ENCODE results near the gene PTPN14.

The PTPN14 gene

DNA sequence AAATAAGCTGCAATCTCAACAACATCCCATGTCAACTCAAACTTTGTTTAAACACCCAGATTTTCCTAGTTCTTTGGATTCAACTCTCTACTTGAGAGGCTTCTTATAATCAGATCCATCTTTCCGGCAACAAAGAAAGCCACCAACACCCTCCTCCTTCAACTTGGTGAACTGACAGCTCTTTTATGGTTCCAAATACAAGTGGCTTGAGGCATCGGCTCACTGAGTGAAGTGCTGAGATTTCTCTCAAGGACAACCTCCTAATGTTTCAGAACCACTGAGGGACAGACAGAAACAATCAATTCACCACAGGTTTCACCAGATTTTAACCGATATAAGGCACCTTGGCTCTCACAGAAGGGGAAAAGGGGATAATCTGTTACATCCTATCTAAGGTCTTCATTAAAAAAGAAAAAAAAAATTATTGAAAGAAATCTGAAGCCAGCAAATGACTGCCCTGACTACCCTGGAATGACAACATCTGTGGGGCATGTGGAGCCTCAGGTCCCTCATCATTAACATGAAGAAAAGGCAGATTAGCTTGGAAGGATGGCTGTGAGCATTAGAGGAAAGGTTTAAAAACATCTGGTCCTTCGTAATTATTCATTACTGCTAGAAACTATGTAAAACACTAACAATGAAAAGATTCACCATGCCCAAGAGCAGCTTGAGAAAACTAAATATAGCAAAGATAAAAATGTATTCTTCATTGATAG, 50.9 kb downstream of the PTPN14 start:
- H3K36me3 ChIP-seq (ENCODE audit: control insufficient read depth in 1 of 2, insufficient read depth in 2 of 2, low read length in 2 of 2) = no peaks in the 10 kb centered on the region
- H2BK5ac ChIP-seq (ENCODE audit: low read depth, low read length, poor library complexity) = no peak overlapping the region
- H3K4me1 ChIP-seq (ENCODE audit: control insufficient read depth in 1 of 2, insufficient read depth in 2 of 2, low read length in 2 of 2) = peaks cover 0 to 4% of the 10 kb centered on the region in 2 experiments
- no peak overlapping the region for H2AK5ac ChIP-seq (ENCODE audit: low read length)
- no peak overlapping the region for H3K23ac ChIP-seq (ENCODE audit: low read length)
- H2AFZ ChIP-seq (ENCODE audit: insufficient read depth, low read length, poor library complexity) = no peak overlapping the region
- no peak overlapping the region for H3K4me2 ChIP-seq (ENCODE audit: low read length)
- H3K27ac ChIP-seq (ENCODE audit: low read depth, low read length) = peak overlapping the region; percentile 52
- peaks cover 2% of the 10 kb centered on the region for H3K79me1 ChIP-seq (ENCODE audit: low read length)
- no peak overlapping the region for H4K8ac ChIP-seq (ENCODE audit: low read depth, low read length)
- H3K4me3 ChIP-seq (ENCODE audit: low read depth, low read length) = no peak overlapping the region
- H4K12ac ChIP-seq (ENCODE audit: low read depth, low read length) = no peak overlapping the region
- peaks cover 5% of the 10 kb centered on the region for H3K79me2 ChIP-seq (ENCODE audit: control insufficient read depth, insufficient read depth, low read length, poor library complexity)
- H3K9me3 ChIP-seq (ENCODE audit: insufficient read depth, low read depth, low read length) = no peaks in the 10 kb centered on the region
- H4K91ac ChIP-seq (ENCODE audit: low read depth, low read length) = no peak overlapping the region
- no CpG with 5 or more reads among the region's 4 CpGs for WGBS (ENCODE audit: extremely low coverage, insufficient coverage, insufficient read length)
- H2BK120ac ChIP-seq (ENCODE audit: insufficient read depth, low read length, poor library complexity) = no peak overlapping the region
- no peaks in the 10 kb centered on the region for H3K27me3 ChIP-seq (ENCODE audit: insufficient read depth, low read length)
- H3K4ac ChIP-seq (ENCODE audit: low read depth, low read length) = no peak overlapping the region
- no peak overlapping the region for H3K9ac ChIP-seq (ENCODE audit: low read length)
- H2BK12ac ChIP-seq (ENCODE audit: low read length) = no peak overlapping the region
- H3K18ac ChIP-seq (ENCODE audit: low read length) = no peak overlapping the region
- H3K14ac ChIP-seq (ENCODE audit: low read length) = no peak overlapping the region
- peak; percentile 29 to 71 for DNase-seq

DNA sequence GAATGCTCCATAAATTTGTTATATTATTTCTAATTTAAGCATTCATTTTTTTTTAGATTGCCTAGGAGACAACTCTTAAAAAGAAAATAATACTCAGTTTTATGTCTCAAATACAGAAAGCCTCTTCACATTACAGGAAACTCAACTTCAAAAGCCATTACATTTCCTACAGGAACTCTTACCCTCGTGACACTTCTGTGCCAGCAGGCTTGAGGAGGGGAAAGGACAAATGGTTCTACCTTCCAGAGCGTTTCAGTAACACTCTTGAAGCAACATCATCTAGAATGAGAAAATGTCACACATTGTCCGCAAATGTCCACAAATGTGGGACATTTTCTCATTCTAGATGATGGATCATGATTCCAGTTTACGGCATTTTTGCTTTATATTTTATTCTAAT, 51.7 kb downstream of the PTPN14 start:
- no peak overlapping the region for H4K8ac ChIP-seq (ENCODE audit: low read depth, low read length)
- no peak overlapping the region for H3K27ac ChIP-seq (ENCODE audit: low read depth, low read length)
- no peak overlapping the region for H2AK5ac ChIP-seq (ENCODE audit: low read length)
- no CpG with 5 or more reads among the region's 4 CpGs for WGBS (ENCODE audit: extremely low coverage, insufficient coverage, insufficient read length)
- no peaks in the 10 kb centered on the region for H3K27me3 ChIP-seq (ENCODE audit: insufficient read depth, low read length)
- peaks cover 2% of the 10 kb centered on the region for H3K79me1 ChIP-seq (ENCODE audit: low read length)
- H2AFZ ChIP-seq (ENCODE audit: insufficient read depth, low read length, poor library complexity) = no peak overlapping the region
- peak overlapping the region; percentile 95 for H3K4ac ChIP-seq (ENCODE audit: low read depth, low read length)
- no peak overlapping the region for H3K18ac ChIP-seq (ENCODE audit: low read length)
- no peaks in the 10 kb centered on the region for H3K9me3 ChIP-seq (ENCODE audit: insufficient read depth, low read depth, low read length)
- no peak overlapping the region for H4K12ac ChIP-seq (ENCODE audit: low read depth, low read length)
- no peak overlapping the region for H4K91ac ChIP-seq (ENCODE audit: low read depth, low read length)
- H3K23ac ChIP-seq (ENCODE audit: low read length) = no peak overlapping the region
- H3K36me3 ChIP-seq (ENCODE audit: control insufficient read depth in 1 of 2, insufficient read depth in 2 of 2, low read length in 2 of 2) = no peaks in the 10 kb centered on the region
- H2BK12ac ChIP-seq (ENCODE audit: low read length) = no peak overlapping the region
- no peak overlapping the region for H3K14ac ChIP-seq (ENCODE audit: low read length)
- H3K79me2 ChIP-seq (ENCODE audit: control insufficient read depth, insufficient read depth, low read length, poor library complexity) = peaks cover 5% of the 10 kb centered on the region
- DNase-seq = peak in 1 of 2 donors; percentile 43
- peaks cover 0 to 6% of the 10 kb centered on the region in 2 experiments for H3K4me1 ChIP-seq (ENCODE audit: control insufficient read depth in 1 of 2, insufficient read depth in 2 of 2, low read length in 2 of 2)
- H2BK5ac ChIP-seq (ENCODE audit: low read depth, low read length, poor library complexity) = no peak overlapping the region
- H2BK120ac ChIP-seq (ENCODE audit: insufficient read depth, low read length, poor library complexity) = no peak overlapping the region
- no peak overlapping the region for H3K4me2 ChIP-seq (ENCODE audit: low read length)
- H3K4me3 ChIP-seq (ENCODE audit: low read depth, low read length) = no peak overlapping the region
- no peak overlapping the region for H3K9ac ChIP-seq (ENCODE audit: low read length)

DNA sequence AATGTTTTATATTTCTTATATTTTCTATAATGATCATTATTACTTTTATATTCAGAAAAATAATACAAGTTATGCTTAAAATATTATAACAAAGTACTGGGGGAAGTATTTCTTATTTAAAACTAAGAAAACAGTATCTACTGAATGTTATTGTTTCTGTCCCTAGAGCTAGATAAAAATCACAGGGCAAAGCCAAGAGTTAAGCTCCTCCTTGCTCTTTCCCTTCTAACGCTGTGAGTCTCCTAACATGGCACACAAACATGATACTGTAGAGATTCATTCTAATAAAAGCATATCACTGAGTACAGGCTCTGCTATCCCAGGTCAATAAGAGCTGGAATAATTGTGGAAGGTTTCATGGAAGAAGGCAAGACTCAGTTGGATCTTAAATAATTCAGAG, 53.4 kb downstream of the PTPN14 start:
- H3K23ac ChIP-seq (ENCODE audit: low read length) = no peak overlapping the region
- H3K36me3 ChIP-seq (ENCODE audit: control insufficient read depth in 1 of 2, insufficient read depth in 2 of 2, low read length in 2 of 2) = peaks cover 1% of the 10 kb centered on the region in 2 experiments
- no peak overlapping the region for H3K4me2 ChIP-seq (ENCODE audit: low read length)
- H3K4ac ChIP-seq (ENCODE audit: low read depth, low read length) = peak overlapping the region; percentile 14
- no peak overlapping the region for H3K4me3 ChIP-seq (ENCODE audit: low read depth, low read length)
- H4K8ac ChIP-seq (ENCODE audit: low read depth, low read length) = no peak overlapping the region
- H3K27ac ChIP-seq (ENCODE audit: low read depth, low read length) = no peak overlapping the region
- no peak overlapping the region for H3K14ac ChIP-seq (ENCODE audit: low read length)
- DNase-seq = no peak
- no peak overlapping the region for H4K91ac ChIP-seq (ENCODE audit: low read depth, low read length)
- H3K9ac ChIP-seq (ENCODE audit: low read length) = no peak overlapping the region
- no peak overlapping the region for H2BK5ac ChIP-seq (ENCODE audit: low read depth, low read length, poor library complexity)
- H3K79me1 ChIP-seq (ENCODE audit: low read length) = peaks cover 7% of the 10 kb centered on the region
- no peak overlapping the region for H2BK120ac ChIP-seq (ENCODE audit: insufficient read depth, low read length, poor library complexity)
- no peak overlapping the region for H3K18ac ChIP-seq (ENCODE audit: low read length)
- no peaks in the 10 kb centered on the region for H3K9me3 ChIP-seq (ENCODE audit: insufficient read depth, low read depth, low read length)
- H2AK5ac ChIP-seq (ENCODE audit: low read length) = no peak overlapping the region
- no peak overlapping the region for H2AFZ ChIP-seq (ENCODE audit: insufficient read depth, low read length, poor library complexity)
- peaks cover 6% of the 10 kb centered on the region for H3K79me2 ChIP-seq (ENCODE audit: control insufficient read depth, insufficient read depth, low read length, poor library complexity)
- no peak overlapping the region for H2BK12ac ChIP-seq (ENCODE audit: low read length)
- WGBS (ENCODE audit: extremely low coverage, insufficient coverage, insufficient read length) = no CpG with 5 or more reads among the region's 1 CpG
- no peak overlapping the region for H4K12ac ChIP-seq (ENCODE audit: low read depth, low read length)
- peaks cover 1 to 12% of the 10 kb centered on the region in 2 experiments for H3K4me1 ChIP-seq (ENCODE audit: control insufficient read depth in 1 of 2, insufficient read depth in 2 of 2, low read length in 2 of 2)
- H3K27me3 ChIP-seq (ENCODE audit: insufficient read depth, low read length) = no peaks in the 10 kb centered on the region

DNA sequence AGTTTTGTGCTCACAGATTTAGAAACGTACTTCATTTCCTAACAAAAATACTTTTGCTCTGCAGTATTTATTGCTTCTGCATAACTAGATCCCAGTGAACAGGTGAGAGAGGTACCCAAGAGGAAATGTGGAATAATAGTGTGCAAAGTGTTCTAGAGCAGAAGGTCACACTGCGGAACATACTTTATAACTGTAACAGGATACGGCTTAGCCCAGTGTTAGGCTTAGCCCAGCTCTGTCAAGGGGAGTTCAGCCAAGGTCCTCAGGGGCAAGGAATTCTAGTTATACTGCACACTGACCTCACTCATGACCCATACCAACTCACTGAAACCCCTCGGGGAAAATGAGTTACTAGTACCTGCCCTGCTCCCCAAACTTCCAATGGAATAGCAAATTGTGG, 55.3 kb downstream of the PTPN14 start:
- no peak for DNase-seq
- WGBS (ENCODE audit: extremely low coverage, insufficient coverage, insufficient read length) = no CpG with 5 or more reads among the region's 4 CpGs
- Histone ChIP-seq H3K4me2 (ENCODE audit: low read length) (no peak overlapping the region), H3K4me3 (ENCODE audit: low read depth, low read length) (no peak overlapping the region), H4K8ac (ENCODE audit: low read depth, low read length) (no peak overlapping the region), H2AFZ (ENCODE audit: insufficient read depth, low read length, poor library complexity) (no peak overlapping the region), H3K18ac (ENCODE audit: low read length) (no peak overlapping the region), H4K12ac (ENCODE audit: low read depth, low read length) (no peak overlapping the region), H4K91ac (ENCODE audit: low read depth, low read length) (no peak overlapping the region), H2BK5ac (ENCODE audit: low read depth, low read length, poor library complexity) (no peak overlapping the region), H3K9me3 (ENCODE audit: insufficient read depth, low read depth, low read length) (no peaks in the 10 kb centered on the region), H3K23ac (ENCODE audit: low read length) (no peak overlapping the region), H3K14ac (ENCODE audit: low read length) (no peak overlapping the region), H3K27me3 (ENCODE audit: insufficient read depth, low read length) (no peaks in the 10 kb centered on the region), H2BK120ac (ENCODE audit: insufficient read depth, low read length, poor library complexity) (no peak overlapping the region), H3K9ac (ENCODE audit: low read length) (no peak overlapping the region), H2BK12ac (ENCODE audit: low read length) (no peak overlapping the region), H3K4me1 (ENCODE audit: control insufficient read depth in 1 of 2, insufficient read depth in 2 of 2, low read length in 2 of 2) (peaks cover 3 to 18% of the 10 kb centered on the region in 2 experiments), H3K79me1 (ENCODE audit: low read length) (peaks cover 8% of the 10 kb centered on the region), H3K4ac (ENCODE audit: low read depth, low read length) (no peak overlapping the region), H3K27ac (ENCODE audit: low read depth, low read length) (no peak overlapping the region), H3K36me3 (ENCODE audit: control insufficient read depth in 1 of 2, insufficient read depth in 2 of 2, low read length in 2 of 2) (peaks cover 2 to 3% of the 10 kb centered on the region in 2 experiments), H3K79me2 (ENCODE audit: control insufficient read depth, insufficient read depth, low read length, poor library complexity) (peaks cover 10% of the 10 kb centered on the region), H2AK5ac (ENCODE audit: low read length) (no peak overlapping the region)
